Activated CD4-positive, CD25-positive, alpha-beta regulatory T cell treated with anti-CD3 and anti-CD28 coated beads, Interleukin-2, amount 50 U/mL, for 72 hours (primary cell): ENCODE results near the gene MYO1B.

Source experiments
- DNase-seq: peaks from one replicate; pipeline ENCODE4 v3.0.0; 2021

MYO1B gene

GRCh38 chr2:191474464-191474863 lies 229.3 kb downstream of the MYO1B start:
- no peak for DNase-seq
